Fibroblast of mammary gland (primary cell): ENCODE results near the gene TSPAN13.
A peak's percentile ranks its signal among the peaks of the same experiment; 100 is the strongest.

Experiments
- DNase-seq: peaks from one replicate; pipeline ENCODE4 v3.0.0-alpha.2; 2010; ENCODE audit warnings: low read depth
- H3K4me3 ChIP-seq: 2 replicates; pipeline ENCODE4 v1.5.1; 2011; ENCODE audit warnings: low read depth, mild to moderate bottlenecking, low read length, moderate library complexity; ENCODE audit not compliant: control insufficient read depth
- TF ChIP-seq, protein P1 (sequence below): conservative IDR thresholded peaks from 2 replicates; pipeline ENCODE4 v1.5.1; 2011; ENCODE audit warnings: low read depth, low read length, inconsistent platforms; ENCODE audit not compliant: control insufficient read depth, insufficient read depth

TSPAN13 gene

DNA sequence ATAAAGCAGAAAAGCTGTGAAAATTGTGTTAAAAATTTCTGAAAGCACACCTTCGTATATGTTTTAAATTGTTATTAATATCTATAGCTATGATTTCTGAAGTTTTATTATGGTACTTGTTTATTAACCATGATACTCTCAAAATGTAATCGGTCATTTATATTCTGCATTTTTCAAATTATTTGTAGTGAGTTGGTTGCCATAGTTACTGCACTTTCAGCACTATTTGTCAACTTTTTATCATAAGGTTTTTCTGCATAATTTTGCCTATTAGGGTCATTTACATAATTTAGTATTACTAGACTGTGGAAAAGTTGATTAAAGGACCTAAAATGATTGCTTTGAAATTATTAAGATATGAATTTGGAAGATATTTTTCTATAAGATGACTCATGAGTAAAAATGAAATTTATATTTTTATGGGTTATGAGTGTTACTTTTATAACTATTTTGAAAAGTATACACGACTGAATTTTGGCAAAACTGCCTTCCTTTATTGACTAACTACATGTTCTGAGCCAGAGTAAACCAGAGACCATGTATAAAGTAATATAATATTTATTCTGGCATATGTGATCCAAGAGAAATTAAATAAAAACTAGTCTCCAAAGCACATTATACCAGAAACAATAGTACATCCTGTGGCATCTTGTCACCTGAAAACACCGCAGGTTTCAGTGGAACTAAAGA is 59.1 kb downstream of the TSPAN13 start:
- no peak overlapping the region for H3K4me3 ChIP-seq

DNA sequence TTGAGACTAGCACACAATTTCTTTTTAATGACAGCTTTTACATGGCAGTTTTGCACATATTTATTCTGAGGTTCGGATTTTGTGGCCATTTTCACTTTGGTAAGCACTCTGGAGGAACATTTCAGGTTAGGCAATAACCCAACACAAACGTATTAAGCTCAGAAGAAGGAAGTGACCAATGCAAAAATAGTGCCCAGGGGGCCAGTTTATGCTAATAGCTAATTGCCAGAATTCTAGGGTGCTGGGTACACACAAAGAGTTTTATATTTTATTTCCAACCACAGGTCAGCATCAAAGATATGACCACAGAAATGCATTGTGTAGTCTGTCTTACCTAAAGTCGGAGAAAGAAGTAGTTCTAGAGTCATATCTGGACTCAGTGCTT is 59.7 kb downstream of the TSPAN13 start:
- TF ChIP-seq, protein P1, sequence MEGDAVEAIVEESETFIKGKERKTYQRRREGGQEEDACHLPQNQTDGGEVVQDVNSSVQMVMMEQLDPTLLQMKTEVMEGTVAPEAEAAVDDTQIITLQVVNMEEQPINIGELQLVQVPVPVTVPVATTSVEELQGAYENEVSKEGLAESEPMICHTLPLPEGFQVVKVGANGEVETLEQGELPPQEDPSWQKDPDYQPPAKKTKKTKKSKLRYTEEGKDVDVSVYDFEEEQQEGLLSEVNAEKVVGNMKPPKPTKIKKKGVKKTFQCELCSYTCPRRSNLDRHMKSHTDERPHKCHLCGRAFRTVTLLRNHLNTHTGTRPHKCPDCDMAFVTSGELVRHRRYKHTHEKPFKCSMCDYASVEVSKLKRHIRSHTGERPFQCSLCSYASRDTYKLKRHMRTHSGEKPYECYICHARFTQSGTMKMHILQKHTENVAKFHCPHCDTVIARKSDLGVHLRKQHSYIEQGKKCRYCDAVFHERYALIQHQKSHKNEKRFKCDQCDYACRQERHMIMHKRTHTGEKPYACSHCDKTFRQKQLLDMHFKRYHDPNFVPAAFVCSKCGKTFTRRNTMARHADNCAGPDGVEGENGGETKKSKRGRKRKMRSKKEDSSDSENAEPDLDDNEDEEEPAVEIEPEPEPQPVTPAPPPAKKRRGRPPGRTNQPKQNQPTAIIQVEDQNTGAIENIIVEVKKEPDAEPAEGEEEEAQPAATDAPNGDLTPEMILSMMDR, result no peak
- no peak overlapping the region for H3K4me3 ChIP-seq
- DNase-seq, result no peak

More for the DNA sequence above, 59.1 kb downstream of the TSPAN13 start:
- TF ChIP-seq, protein P1, result no peak
- no peak for DNase-seq

DNA sequence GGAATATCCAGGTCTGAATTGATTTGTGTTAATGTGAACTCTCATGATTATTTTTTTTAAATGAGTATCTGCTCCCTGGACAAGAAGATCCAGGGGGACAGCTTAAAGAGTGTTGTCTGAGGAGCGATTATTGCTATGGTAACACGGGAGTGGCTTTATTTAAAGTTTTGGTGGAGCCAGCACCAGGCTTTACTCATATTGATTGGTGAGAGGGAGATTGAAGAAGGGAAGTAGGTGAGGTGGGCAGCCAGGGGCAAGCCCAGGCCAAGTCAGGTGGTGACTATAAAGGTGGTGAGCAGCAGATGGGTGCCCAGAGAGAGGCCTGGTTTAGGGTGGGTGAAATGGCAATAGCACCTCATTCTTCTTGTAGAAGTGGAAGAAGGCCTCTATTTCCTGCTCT is 61.4 kb downstream of the TSPAN13 start:
- DNase-seq, result no peak
- H3K4me3 ChIP-seq, result no peak overlapping the region
- TF ChIP-seq, protein P1, result no peak

DNA sequence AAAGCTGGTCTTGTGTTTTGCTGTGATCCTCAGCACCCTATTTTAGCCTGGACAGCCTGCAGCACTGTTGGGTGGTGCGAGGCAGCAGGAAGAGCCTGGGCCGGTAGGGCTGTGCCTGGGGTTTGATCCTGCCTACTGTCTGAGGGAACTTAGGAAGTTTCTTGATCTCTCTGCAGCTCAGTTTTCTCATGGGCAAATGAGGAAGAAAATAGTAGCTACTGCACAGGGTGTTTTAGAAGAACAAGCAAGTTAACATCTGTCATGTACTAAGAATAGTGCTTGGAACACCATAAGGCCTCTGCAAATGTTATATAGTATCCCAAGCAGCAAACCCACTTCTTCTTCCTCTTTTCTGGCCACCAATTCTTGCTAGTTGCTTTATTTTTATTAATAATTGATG is 63.3 kb downstream of the TSPAN13 start:
- no peak for DNase-seq
- H3K4me3 ChIP-seq, result no peak overlapping the region
- TF ChIP-seq, protein P1, result no peak

DNA sequence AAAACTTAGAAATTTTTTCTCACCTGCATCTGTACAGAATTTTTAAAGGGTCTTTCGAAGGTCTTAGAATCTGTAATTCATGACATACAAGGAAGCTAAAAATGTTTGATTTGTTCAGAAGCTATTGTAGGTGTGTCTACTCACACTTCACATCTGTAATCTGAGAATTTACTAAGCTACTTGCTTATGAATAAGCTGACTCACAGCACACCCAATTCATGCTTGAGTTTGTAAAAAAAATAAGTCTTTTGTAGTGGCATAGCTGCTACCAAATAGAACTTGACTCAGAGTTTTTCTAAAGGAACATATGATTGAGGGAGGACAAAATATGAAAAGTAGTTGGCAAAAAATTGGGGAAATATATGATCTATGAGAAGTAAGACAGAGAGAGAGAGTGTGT is 64.0 kb downstream of the TSPAN13 start:
- H3K4me3 ChIP-seq, result no peak overlapping the region
- TF ChIP-seq, protein P1, result no peak
- DNase-seq, result peak; percentile 53

DNA sequence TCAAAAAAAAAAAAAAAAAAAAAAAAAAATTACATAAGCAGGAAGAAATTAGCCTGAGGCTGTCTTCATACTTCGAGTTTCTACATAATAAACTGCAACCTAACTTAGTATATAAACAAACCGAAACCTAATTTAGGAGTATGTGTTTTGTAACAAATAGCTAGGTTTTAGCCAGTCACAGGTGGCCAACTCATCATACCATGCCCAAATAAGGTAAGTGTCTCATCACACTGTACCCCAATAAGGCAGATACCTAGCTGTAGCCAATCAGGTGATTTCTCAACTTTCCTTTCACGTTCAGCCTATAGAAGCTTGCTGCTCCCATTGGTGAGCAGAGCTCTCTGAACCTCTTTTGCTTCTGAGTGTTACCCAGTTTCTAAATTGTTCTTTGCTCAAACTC is 65.2 kb downstream of the TSPAN13 start:
- no peak for DNase-seq
- no peak overlapping the region for H3K4me3 ChIP-seq
- TF ChIP-seq, protein P1, result no peak

DNA sequence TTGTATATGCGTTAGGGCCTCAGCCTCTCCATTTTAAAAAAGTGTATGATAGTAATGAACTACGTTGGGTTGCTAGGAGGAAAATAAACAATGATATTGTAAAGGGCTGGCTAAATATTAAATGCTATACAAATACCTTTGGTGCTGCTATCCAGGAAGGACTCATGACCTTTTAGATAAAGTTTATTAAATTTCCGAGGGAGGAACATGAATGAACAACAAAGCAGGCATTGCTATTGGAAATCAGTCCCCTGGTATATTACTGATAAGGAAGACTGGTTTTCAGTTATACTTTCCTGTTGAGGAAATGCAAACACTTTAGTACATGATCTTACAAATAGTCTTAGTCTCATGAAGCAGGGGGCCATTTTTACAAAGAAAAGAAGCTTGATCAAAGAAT is 68.5 kb downstream of the TSPAN13 start:
- TF ChIP-seq, protein P1, result no peak
- no peak overlapping the region for H3K4me3 ChIP-seq
- no peak for DNase-seq
